Measurements from ENCODE around the gene IFNL1. TPM values are rescaled to one million over a fixed set of nuclear protein-coding genes. Genes with fewer than 3 reads are reported as not detected.

IFNL1 gene
- total and polyA plus RNA-seq, 3 experiments from 2014 or later: 4.6 TPM; not detected in 2

GRCh38 chr19:39317476-39317875 lies 21.3 kb downstream of the IFNL1 start:
- no peaks in the 10 kb centered on the region for H3K36me3 ChIP-seq (ENCODE audit: insufficient read depth, low read length)
- no peaks in the 10 kb centered on the region for H3K9me3 ChIP-seq (ENCODE audit: low read length)
- no peaks in the 10 kb centered on the region for H3K9me3 Mint-ChIP-seq
- H3K27ac ChIP-seq (ENCODE audit: low read depth, low read length): no peak overlapping the region
- peak overlapping the region in 2 of 8 donors; percentile 20 to 68 for H3K27ac Mint-ChIP-seq
- no peak overlapping the region for H3K4me3 ChIP-seq (ENCODE audit: low read length)
- no peaks in the 10 kb centered on the region for H3K27me3 Mint-ChIP-seq
- H3K4me3 Mint-ChIP-seq: peak overlapping the region in 1 of 7 donors; percentile 69
- peaks cover 6 to 38% (median 11%) of the 10 kb centered on the region in 3 donors for H3K36me3 Mint-ChIP-seq
- ChIA-PET CTCF (no interaction called here), POLR2A (no interaction called here)
- DNase-seq: no peak
- peaks cover 14% of the 10 kb centered on the region for H3K4me1 ChIP-seq (ENCODE audit: insufficient read depth, low read length)
- H3K4me1 Mint-ChIP-seq: peaks cover 29 to 37% (median 30%) of the 10 kb centered on the region in 3 donors
- no peaks in the 10 kb centered on the region for H3K27me3 ChIP-seq (ENCODE audit: insufficient read depth, low read length, poor library complexity, severe bottlenecking)

DNA sequence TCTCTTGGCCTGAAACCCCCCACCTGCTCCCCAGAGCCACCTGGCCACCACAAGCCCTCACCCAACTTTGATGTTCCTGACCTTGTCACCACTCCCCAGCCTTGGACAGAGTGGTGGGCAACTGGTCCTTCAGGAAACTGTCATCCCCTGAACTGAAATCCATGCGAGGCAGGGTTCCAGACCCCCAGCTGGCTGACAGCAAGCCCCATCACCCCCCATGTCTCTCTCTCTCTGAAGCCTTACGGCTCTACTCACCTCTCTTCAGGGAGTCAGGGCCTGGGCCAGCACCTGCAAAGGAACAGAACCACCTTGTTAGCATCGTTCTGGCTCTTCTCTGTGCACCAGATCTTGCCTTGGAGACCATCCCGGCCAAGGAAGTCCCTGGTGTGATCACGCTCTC lies 21.9 kb downstream of the IFNL1 start:
- Mint-ChIP-seq H3K9me3 (no peaks in the 10 kb centered on the region), H3K27ac (peak overlapping the region in 4 of 8 donors; percentile 68 to 91 (median 75)), H3K4me1 (peaks cover 30 to 39% (median 33%) of the 10 kb centered on the region in 3 donors), H3K4me3 (peak overlapping the region in 1 of 7 donors; percentile 69), H3K36me3 (peaks cover 3 to 34% (median 9%) of the 10 kb centered on the region in 3 donors), H3K27me3 (no peaks in the 10 kb centered on the region)
- no peaks in the 10 kb centered on the region for H3K9me3 ChIP-seq (ENCODE audit: low read length)
- H3K4me3 ChIP-seq (ENCODE audit: low read length): no peak overlapping the region
- CTCF ChIA-PET: no interaction called here
- H3K4me1 ChIP-seq (ENCODE audit: insufficient read depth, low read length): peaks cover 14% of the 10 kb centered on the region
- H3K36me3 ChIP-seq (ENCODE audit: insufficient read depth, low read length): no peaks in the 10 kb centered on the region
- POLR2A ChIA-PET: interaction anchor here (0.6 kb wide), 1 partner anchor 210 kb away, joined by 4 read pairs; no protein-coding TSS in a partner anchor
- DNase-seq: peak in 1 of 5 donors; percentile 30
- H3K27me3 ChIP-seq (ENCODE audit: insufficient read depth, low read length, poor library complexity, severe bottlenecking): no peaks in the 10 kb centered on the region
- H3K27ac ChIP-seq (ENCODE audit: low read depth, low read length): no peak overlapping the region

DNA sequence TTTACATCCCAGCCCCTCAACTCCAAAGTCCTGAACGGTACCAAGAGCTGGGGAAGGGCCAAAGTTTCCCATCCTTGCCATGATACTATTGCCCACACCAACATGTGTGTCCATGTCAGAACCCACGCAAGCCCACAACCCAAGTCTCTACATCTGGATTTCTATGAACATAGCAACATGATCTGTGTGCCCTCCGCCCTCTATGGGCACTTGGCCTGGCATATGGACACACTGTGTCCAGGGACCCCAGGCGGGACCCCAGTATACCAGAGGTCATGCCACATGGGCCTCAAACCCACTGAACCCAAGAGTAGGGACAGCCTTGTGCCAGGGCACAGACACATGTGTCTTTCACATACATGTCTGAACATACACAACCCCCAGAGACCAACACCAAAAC lies 22.5 kb downstream of the IFNL1 start:
- CTCF ChIA-PET: no interaction called here
- POLR2A ChIA-PET: interaction anchor here (0.6 kb wide), 1 partner anchor 209 kb away, joined by 4 read pairs; no protein-coding TSS in a partner anchor
- Histone ChIP-seq H3K36me3 (ENCODE audit: insufficient read depth, low read length) (no peaks in the 10 kb centered on the region), H3K9me3 (ENCODE audit: low read length) (no peaks in the 10 kb centered on the region), H3K4me3 (ENCODE audit: low read length) (no peak overlapping the region), H3K27ac (ENCODE audit: low read depth, low read length) (no peak overlapping the region), H3K27me3 (ENCODE audit: insufficient read depth, low read length, poor library complexity, severe bottlenecking) (no peaks in the 10 kb centered on the region), H3K4me1 (ENCODE audit: insufficient read depth, low read length) (peaks cover 14% of the 10 kb centered on the region)
- H3K4me3 Mint-ChIP-seq: peak overlapping the region; percentile 32 to 87 (median 83)
- H3K27me3 Mint-ChIP-seq: no peaks in the 10 kb centered on the region
- no peaks in the 10 kb centered on the region for H3K9me3 Mint-ChIP-seq
- peak overlapping the region; percentile 16 to 91 (median 64) for H3K27ac Mint-ChIP-seq
- H3K36me3 Mint-ChIP-seq: peaks cover 3 to 29% (median 9%) of the 10 kb centered on the region in 3 donors
- DNase-seq: no peak
- H3K4me1 Mint-ChIP-seq: peaks cover 33 to 40% (median 35%) of the 10 kb centered on the region in 3 donors

GRCh38 chr19:39319098-39319891 lies 23.1 kb downstream of the IFNL1 start:
- Histone ChIP-seq H3K36me3 (ENCODE audit: insufficient read depth, low read length) (no peaks in the 10 kb centered on the region), H3K27me3 (ENCODE audit: insufficient read depth, low read length, poor library complexity, severe bottlenecking) (no peaks in the 10 kb centered on the region), H3K9me3 (ENCODE audit: low read length) (no peaks in the 10 kb centered on the region), H3K4me3 (ENCODE audit: low read length) (no peak overlapping the region), H3K27ac (ENCODE audit: low read depth, low read length) (no peak overlapping the region), H3K4me1 (ENCODE audit: insufficient read depth, low read length) (peaks cover 14% of the 10 kb centered on the region)
- Mint-ChIP-seq H3K9me3 (no peaks in the 10 kb centered on the region), H3K4me1 (peaks cover 33 to 40% (median 35%) of the 10 kb centered on the region in 3 donors), H3K4me3 (peak overlapping the region; percentile 72 to 87 (median 83)), H3K27me3 (no peaks in the 10 kb centered on the region), H3K27ac (peak overlapping the region; percentile 16 to 91 (median 80)), H3K36me3 (peaks cover 3 to 25% (median 9%) of the 10 kb centered on the region in 3 donors)
- CTCF ChIA-PET: no interaction called here
- POLR2A ChIA-PET: no interaction called here
- no peak for DNase-seq

DNA sequence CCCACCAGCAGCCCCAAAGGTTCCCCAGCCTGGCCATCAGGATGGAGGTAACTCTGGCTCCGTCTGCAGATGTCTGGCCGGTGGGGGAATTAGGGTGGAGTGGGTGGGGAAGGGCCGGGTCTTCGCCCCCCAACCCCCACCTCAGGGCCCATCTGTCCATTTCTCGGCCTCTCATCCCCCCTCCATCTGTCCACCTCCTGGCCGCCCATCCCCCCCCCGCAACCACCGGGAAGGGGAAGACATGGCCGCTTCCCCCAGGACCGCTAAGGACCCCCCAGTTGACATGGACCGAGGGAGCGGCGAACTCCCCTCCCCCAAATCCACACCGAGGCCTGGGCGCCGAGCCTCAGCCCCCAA lies 23.7 kb downstream of the IFNL1 start:
- Histone ChIP-seq H3K27ac (ENCODE audit: low read depth, low read length) (peak overlapping the region; percentile 51), H3K27me3 (ENCODE audit: insufficient read depth, low read length, poor library complexity, severe bottlenecking) (no peaks in the 10 kb centered on the region), H3K4me1 (ENCODE audit: insufficient read depth, low read length) (peaks cover 14% of the 10 kb centered on the region), H3K4me3 (ENCODE audit: low read length) (peak overlapping the region; percentile 66), H3K9me3 (ENCODE audit: low read length) (no peaks in the 10 kb centered on the region), H3K36me3 (ENCODE audit: insufficient read depth, low read length) (no peaks in the 10 kb centered on the region)
- peaks cover 33 to 40% (median 35%) of the 10 kb centered on the region in 3 donors for H3K4me1 Mint-ChIP-seq
- H3K36me3 Mint-ChIP-seq: peaks cover 3 to 20% (median 9%) of the 10 kb centered on the region in 3 donors
- no peaks in the 10 kb centered on the region for H3K27me3 Mint-ChIP-seq
- DNase-seq: no peak
- peak overlapping the region; percentile 72 to 87 (median 83) for H3K4me3 Mint-ChIP-seq
- ChIA-PET POLR2A (no interaction called here), CTCF (interaction anchor here (1.1 kb wide), 1 partner anchor 15 kb away, joined by 3 read pairs; no protein-coding TSS in a partner anchor)
- no peaks in the 10 kb centered on the region for H3K9me3 Mint-ChIP-seq
- H3K27ac Mint-ChIP-seq: peak overlapping the region in 4 of 8 donors; percentile 49 to 72 (median 65)

GRCh38 chr19:39321117-39321831 lies 25.1 kb downstream of the IFNL1 start:
- DNase-seq: no peak
- no peaks in the 10 kb centered on the region for H3K9me3 ChIP-seq (ENCODE audit: low read length)
- peaks cover 14% of the 10 kb centered on the region for H3K4me1 ChIP-seq (ENCODE audit: insufficient read depth, low read length)
- H3K4me3 ChIP-seq (ENCODE audit: low read length): no peak overlapping the region
- no peak overlapping the region for H3K27ac ChIP-seq (ENCODE audit: low read depth, low read length)
- POLR2A ChIA-PET: no interaction called here
- CTCF ChIA-PET: no interaction called here
- Mint-ChIP-seq H3K4me1 (peaks cover 33 to 42% (median 35%) of the 10 kb centered on the region in 3 donors), H3K9me3 (no peaks in the 10 kb centered on the region), H3K27ac (peak overlapping the region; percentile 7 to 96 (median 90)), H3K4me3 (peak overlapping the region; percentile 69 to 93 (median 85)), H3K36me3 (peaks cover 0 to 20% (median 3%) of the 10 kb centered on the region in 3 donors), H3K27me3 (no peaks in the 10 kb centered on the region)
- no peaks in the 10 kb centered on the region for H3K27me3 ChIP-seq (ENCODE audit: insufficient read depth, low read length, poor library complexity, severe bottlenecking)
- H3K36me3 ChIP-seq (ENCODE audit: insufficient read depth, low read length): no peaks in the 10 kb centered on the region

DNA sequence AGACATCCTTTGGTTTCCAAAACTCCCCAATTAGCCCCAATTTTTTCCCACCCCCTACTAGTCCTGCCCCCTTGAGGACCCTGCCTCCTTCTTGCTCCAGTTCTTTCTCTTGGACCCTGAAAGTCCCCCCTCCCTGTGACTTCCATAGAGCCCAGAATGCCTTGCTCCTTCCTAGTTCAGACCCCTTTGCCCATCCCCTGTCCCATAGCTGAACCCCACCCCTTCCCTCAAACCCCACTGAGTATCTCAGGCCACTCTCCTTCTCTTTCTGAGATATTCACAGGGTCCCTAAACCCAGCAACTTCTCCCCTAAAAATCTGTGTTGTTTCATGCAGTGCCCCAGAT lies 25.6 kb downstream of the IFNL1 start:
- peak overlapping the region; percentile 74 to 93 (median 85) for H3K4me3 Mint-ChIP-seq
- H3K27ac Mint-ChIP-seq: peak overlapping the region; percentile 7 to 96 (median 92)
- CTCF ChIA-PET: interaction anchor here (1.3 kb wide), 1 partner anchor 200 kb away, joined by 4 read pairs; no protein-coding TSS in a partner anchor

More for the DNA sequence above, 25.6 kb downstream of the IFNL1 start:
- H3K9me3 ChIP-seq (ENCODE audit: low read length): no peaks in the 10 kb centered on the region
- POLR2A ChIA-PET: no interaction called here
- Mint-ChIP-seq H3K4me1 (peaks cover 33 to 44% (median 34%) of the 10 kb centered on the region in 3 donors), H3K9me3 (no peaks in the 10 kb centered on the region), H3K27me3 (no peaks in the 10 kb centered on the region), H3K36me3 (peaks cover 0 to 18% (median 2%) of the 10 kb centered on the region in 3 donors)
- H3K36me3 ChIP-seq (ENCODE audit: insufficient read depth, low read length): no peaks in the 10 kb centered on the region
- no peak for DNase-seq
- H3K27ac ChIP-seq (ENCODE audit: low read depth, low read length): no peak overlapping the region
- no peak overlapping the region for H3K4me3 ChIP-seq (ENCODE audit: low read length)
- peaks cover 14% of the 10 kb centered on the region for H3K4me1 ChIP-seq (ENCODE audit: insufficient read depth, low read length)
- no peaks in the 10 kb centered on the region for H3K27me3 ChIP-seq (ENCODE audit: insufficient read depth, low read length, poor library complexity, severe bottlenecking)

Data from CD8-positive, alpha-beta memory T cell (primary cell).